OCI-LY1 (cell line): ENCODE data around the gene RBM26.

ENCODE experiments used
- H2AFZ ChIP-seq: fragments of 200-600 bp; sonication (generic), shearing (Covaris generic); 2 replicates; pipeline ENCODE4 v1.6.0; 2014; ENCODE audit warnings: antibody characterized with exemption, mild to moderate bottlenecking, low read length
- H3F3A ChIP-seq: fragments of 200-600 bp; sonication (generic), shearing (Covaris generic); 2 replicates; pipeline ENCODE4 v1.6.0; 2014; ENCODE audit warnings: mild to moderate bottlenecking, antibody characterized with exemption, low read length, moderate library complexity; ENCODE audit not compliant: insufficient read depth
- H3K27ac ChIP-seq: fragments of 200-600 bp; sonication (generic); 2 replicates; pipeline ENCODE4 v1.5.1; 2014; ENCODE audit warnings: low read length, mixed run types, mild to moderate bottlenecking, low read depth; ENCODE audit not compliant: poor library complexity, severe bottlenecking
- H3K27me3 ChIP-seq: fragments of 200-600 bp; sonication (generic); 2 replicates; pipeline ENCODE4 v1.6.0; 2014; ENCODE audit warnings: antibody characterized with exemption, mild to moderate bottlenecking, low read length, moderate library complexity; ENCODE audit not compliant: insufficient read depth
- H3K36me3 ChIP-seq: fragments of 200-600 bp; sonication (generic); 2 replicates; pipeline ENCODE4 v1.6.1; 2014; ENCODE audit warnings: mild to moderate bottlenecking, antibody characterized with exemption, low read length, moderate library complexity, mixed read lengths; ENCODE audit not compliant: insufficient read depth
- H3K4me1 ChIP-seq: fragments of 200-600 bp; sonication (generic); 2 replicates; pipeline ENCODE4 v1.5.1; 2014; ENCODE audit warnings: mild to moderate bottlenecking, low read length, moderate library complexity; ENCODE audit not compliant: insufficient read depth, severe bottlenecking
- H3K4me2 ChIP-seq: fragments of 200-600 bp; sonication (generic), shearing (Covaris generic); 2 replicates; pipeline ENCODE4 v1.6.1; 2014; ENCODE audit warnings: low read length
- H3K4me3 ChIP-seq: fragments of 200-600 bp; sonication (generic); 2 replicates; pipeline ENCODE4 v1.5.1; 2014; ENCODE audit warnings: low read length, low read depth, mild to moderate bottlenecking, mixed read lengths; ENCODE audit not compliant: poor library complexity, severe bottlenecking
- H3K79me2 ChIP-seq: fragments of 200-600 bp; shearing (Covaris generic); 2 replicates; pipeline ENCODE4 v1.6.1; 2016; ENCODE audit warnings: mixed run types, low read length, mixed read lengths; ENCODE audit not compliant: insufficient read depth
- H3K9ac ChIP-seq: fragments of 200-600 bp; sonication (generic), shearing (Covaris generic); 2 replicates; pipeline ENCODE4 v1.6.1; 2014; ENCODE audit warnings: mild to moderate bottlenecking, low read length, mixed read lengths
- H3K9me2 ChIP-seq: fragments of 200-600 bp; sonication (generic), shearing (Covaris generic); 2 replicates; pipeline ENCODE4 v1.6.1; 2014; ENCODE audit warnings: low read depth, mild to moderate bottlenecking, low read length, mixed read lengths
- H3K9me3 ChIP-seq: fragments of 200-600 bp; shearing (Covaris generic); 2 replicates; pipeline ENCODE4 v1.6.1; 2014; ENCODE audit warnings: low read length, mixed read lengths
- H4K20me1 ChIP-seq: fragments of 200-600 bp; sonication (generic), shearing (Covaris generic); 2 replicates; pipeline ENCODE4 v1.6.0; 2016; ENCODE audit warnings: mild to moderate bottlenecking, low read length; ENCODE audit not compliant: insufficient read depth
- EZH2 ChIP-seq: fragments of 200-600 bp; sonication (generic), shearing (Covaris generic); IDR thresholded peaks from 2 replicates; pipeline ENCODE4 v1.8.0; 2017; ENCODE audit warnings: borderline replicate concordance, mixed run types, mild to moderate bottlenecking, antibody characterized with exemption, low read length, moderate library complexity, mixed read lengths
- TF ChIP-seq, protein P1 (sequence below): fragments of 200-600 bp; sonication (generic), shearing (Covaris generic); IDR thresholded peaks from 2 replicates; pipeline ENCODE4 v1.5.1; 2017; ENCODE audit warnings: mild to moderate bottlenecking, antibody characterized with exemption, low read length, moderate library complexity, mixed read lengths

Gene RBM26

DNA sequence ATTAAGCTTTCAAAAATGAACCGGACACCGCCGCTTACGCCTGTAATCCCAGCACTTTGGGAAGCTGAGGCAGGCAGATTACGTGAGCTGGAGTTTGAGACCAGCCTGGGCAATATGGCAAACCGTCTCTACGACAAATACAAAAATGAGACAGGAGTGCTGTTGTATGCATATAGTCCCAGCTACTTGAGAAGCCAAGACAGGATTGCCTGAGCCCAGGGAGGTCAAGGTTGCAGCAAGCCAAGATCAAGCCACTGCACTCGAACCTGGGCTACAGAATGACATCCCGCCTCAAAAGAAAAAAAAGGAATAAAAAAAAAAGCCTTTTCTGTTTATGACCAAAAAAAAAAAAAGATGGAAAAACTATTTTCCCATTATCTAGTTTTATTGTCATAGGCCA, 96.4 kb downstream of the RBM26 start:
- H3K27ac ChIP-seq = no peak overlapping the region
- no peak overlapping the region for H3K4me3 ChIP-seq
- no peaks in the 10 kb centered on the region for H3K9me2 ChIP-seq
- H3K9ac ChIP-seq = no peak overlapping the region
- H3K9me3 ChIP-seq = no peaks in the 10 kb centered on the region
- no peak overlapping the region for H3K4me2 ChIP-seq
- no peak overlapping the region for H2AFZ ChIP-seq
- H3K4me1 ChIP-seq = peaks cover 11% of the 10 kb centered on the region
- no peak for TF ChIP-seq EZH2
- TF ChIP-seq, protein P1, sequence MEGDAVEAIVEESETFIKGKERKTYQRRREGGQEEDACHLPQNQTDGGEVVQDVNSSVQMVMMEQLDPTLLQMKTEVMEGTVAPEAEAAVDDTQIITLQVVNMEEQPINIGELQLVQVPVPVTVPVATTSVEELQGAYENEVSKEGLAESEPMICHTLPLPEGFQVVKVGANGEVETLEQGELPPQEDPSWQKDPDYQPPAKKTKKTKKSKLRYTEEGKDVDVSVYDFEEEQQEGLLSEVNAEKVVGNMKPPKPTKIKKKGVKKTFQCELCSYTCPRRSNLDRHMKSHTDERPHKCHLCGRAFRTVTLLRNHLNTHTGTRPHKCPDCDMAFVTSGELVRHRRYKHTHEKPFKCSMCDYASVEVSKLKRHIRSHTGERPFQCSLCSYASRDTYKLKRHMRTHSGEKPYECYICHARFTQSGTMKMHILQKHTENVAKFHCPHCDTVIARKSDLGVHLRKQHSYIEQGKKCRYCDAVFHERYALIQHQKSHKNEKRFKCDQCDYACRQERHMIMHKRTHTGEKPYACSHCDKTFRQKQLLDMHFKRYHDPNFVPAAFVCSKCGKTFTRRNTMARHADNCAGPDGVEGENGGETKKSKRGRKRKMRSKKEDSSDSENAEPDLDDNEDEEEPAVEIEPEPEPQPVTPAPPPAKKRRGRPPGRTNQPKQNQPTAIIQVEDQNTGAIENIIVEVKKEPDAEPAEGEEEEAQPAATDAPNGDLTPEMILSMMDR = no peak
- H3K27me3 ChIP-seq = no peaks in the 10 kb centered on the region
- no peaks in the 10 kb centered on the region for H3K79me2 ChIP-seq
- H4K20me1 ChIP-seq = no peaks in the 10 kb centered on the region
- peaks cover 16% of the 10 kb centered on the region for H3K36me3 ChIP-seq
- no peaks in the 10 kb centered on the region; the same call in 1 of the 2 replicates for H3F3A ChIP-seq

DNA sequence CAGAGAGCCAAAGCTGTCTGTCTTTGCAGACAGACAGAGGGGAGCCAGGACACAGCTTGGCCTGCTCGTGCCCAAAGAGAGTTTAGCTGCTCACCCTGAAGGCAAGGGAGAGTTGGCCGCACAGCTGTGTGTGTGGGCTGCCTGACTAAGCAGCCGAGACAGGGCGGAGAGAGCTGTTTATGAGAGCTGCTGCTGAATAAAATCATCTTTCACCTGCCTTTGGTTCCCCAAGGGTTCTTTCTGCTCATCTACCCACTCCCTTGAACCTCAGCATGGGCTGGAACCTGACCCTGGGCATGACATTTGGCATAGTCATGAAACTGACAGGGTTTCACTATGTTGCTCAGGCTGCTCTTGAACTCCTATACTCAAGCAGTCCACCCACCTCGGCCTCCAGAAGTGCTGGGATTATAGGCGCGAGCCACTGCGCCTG, 98.2 kb downstream of the RBM26 start:
- TF ChIP-seq EZH2 = no peak
- TF ChIP-seq, protein P1 = no peak
- Histone ChIP-seq H3K79me2 (no peaks in the 10 kb centered on the region), H3K9me3 (no peaks in the 10 kb centered on the region), H2AFZ (no peak overlapping the region), H3K27ac (no peak overlapping the region), H3K4me1 (peaks cover 11% of the 10 kb centered on the region), H3F3A (no peaks in the 10 kb centered on the region; the same call in 1 of the 2 replicates), H4K20me1 (no peaks in the 10 kb centered on the region), H3K4me3 (no peak overlapping the region), H3K36me3 (no peaks in the 10 kb centered on the region), H3K4me2 (no peak overlapping the region; the same call in 1 of the 2 replicates), H3K27me3 (no peaks in the 10 kb centered on the region), H3K9ac (no peak overlapping the region), H3K9me2 (no peaks in the 10 kb centered on the region)

DNA sequence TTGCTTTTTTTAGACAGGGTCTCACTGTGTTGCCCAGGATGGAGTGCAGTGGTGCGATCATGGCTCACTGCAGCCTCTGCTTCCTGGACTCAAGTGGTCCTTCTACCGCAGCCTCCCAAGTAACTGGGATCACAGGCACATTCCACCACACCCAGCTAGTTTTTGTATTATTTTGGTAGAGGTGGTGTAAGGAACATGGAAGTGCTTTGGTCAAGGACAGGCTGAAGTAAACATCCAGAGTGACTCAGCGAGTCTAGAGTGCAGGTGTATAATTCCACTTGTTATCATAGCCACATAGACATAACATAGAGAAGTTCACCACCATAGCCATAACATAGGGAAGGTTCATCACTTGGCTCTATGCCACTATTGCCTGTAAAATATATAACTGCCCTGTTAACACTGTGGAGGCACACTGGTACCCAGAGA, 98.6 kb downstream of the RBM26 start:
- Histone ChIP-seq H3K4me2 (no peak overlapping the region; the same call in 1 of the 2 replicates), H3K4me3 (no peak overlapping the region), H3K9ac (no peak overlapping the region), H3K27ac (no peak overlapping the region), H3K27me3 (no peaks in the 10 kb centered on the region), H4K20me1 (no peaks in the 10 kb centered on the region), H3K36me3 (no peaks in the 10 kb centered on the region), H3K4me1 (peaks cover 11% of the 10 kb centered on the region), H2AFZ (no peak overlapping the region), H3K9me2 (no peaks in the 10 kb centered on the region), H3F3A (no peaks in the 10 kb centered on the region; the same call in 1 of the 2 replicates), H3K79me2 (no peaks in the 10 kb centered on the region), H3K9me3 (no peaks in the 10 kb centered on the region)
- TF ChIP-seq EZH2 = no peak
- TF ChIP-seq, protein P1 = no peak
